ENCODE results near the gene FOXB1. TPM values are rescaled to one million over a fixed set of nuclear protein-coding genes. Genes with fewer than 3 reads are reported as not detected.

FOXB1 gene
- total and polyA plus RNA-seq, 2 experiments from 2014 or later = 4.7 to 6.7 TPM

- Mint-ChIP-seq H3K9me3 (peaks cover 28% of the 10 kb centered on the region), H3K27ac (no peak overlapping the region), H3K36me3 (ENCODE audit: low read depth) (peaks cover 17% of the 10 kb centered on the region; the same call in 2 of the 3 replicates), H3K4me1 (no peaks in the 10 kb centered on the region), H3K27me3 (ENCODE audit: insufficient read depth, low read depth, poor library complexity) (peaks cover 2% of the 10 kb centered on the region), H3K4me3 (no peak overlapping the region)
- no peak overlapping the region for H3K4me2 ChIP-seq
- no peaks in the 10 kb centered on the region for H3F3A ChIP-seq (replicated peaks; ENCODE audit: low read depth)
- H3K79me2 ChIP-seq (replicated peaks; ENCODE audit: insufficient read depth) = no peaks in the 10 kb centered on the region
- H3K27me3 ChIP-seq (ENCODE audit: insufficient read depth) = no peaks in the 10 kb centered on the region
- H3K36me3 ChIP-seq (ENCODE audit: insufficient read depth) = no peaks in the 10 kb centered on the region; the same call in 1 of the 2 replicates
- TF ChIP-seq ZNF114 (CRISPR knock-in tag; IDR thresholded peaks at IDR 0.05) = no peak
- TF ChIP-seq POLR2AphosphoS5 (IDR thresholded peaks at IDR 0.05; ENCODE audit: low read depth) = no peak
- TF ChIP-seq ZNF462 (CRISPR knock-in tag; IDR thresholded peaks at IDR 0.05) = no peak
- no peak for TF ChIP-seq EZH2phosphoT487 (IDR thresholded peaks at IDR 0.05; ENCODE audit: unreplicated experiment)
- TF ChIP-seq ETS1 (IDR thresholded peaks at IDR 0.05) = no peak
- TF ChIP-seq ZNF331 (CRISPR knock-in tag; IDR thresholded peaks at IDR 0.05; ENCODE audit: low read depth) = no peak
- DNase-seq (ENCODE audit: low spot score) = no peak
- H3K27ac ChIP-seq (ENCODE audit: low read depth) = no peak overlapping the region
- no peak overlapping the region for H3K4me3 ChIP-seq
- ATAC-seq = no peak
- no peaks in the 10 kb centered on the region for H3K4me1 ChIP-seq (ENCODE audit: insufficient read depth)
- no peak overlapping the region for H2AFZ ChIP-seq
- no peaks in the 10 kb centered on the region for H4K20me1 ChIP-seq (replicated peaks; ENCODE audit: insufficient read depth)
- no peaks in the 10 kb centered on the region for H3K9me2 ChIP-seq (ENCODE audit: insufficient read depth)
Observed at GRCh38 chr15:59963925-59964324, 40.2 kb upstream of the FOXB1 start.
